Measurements from ENCODE around the gene TRIP10. TPM values are rescaled to one million over a fixed set of nuclear protein-coding genes. Genes with fewer than 3 reads are reported as not detected.

Gene TRIP10
- total and polyA plus RNA-seq, 10 of the 15 experiments (the other 5 are each of a cell fraction or from before 2014, with no cell fraction given), result 0.79 to 54.5 (median 32.5) TPM

- POLR2A ChIA-PET, result no interaction called here
- no peak for TF ChIP-seq SIN3A (IDR thresholded peaks at IDR 0.05; ENCODE audit: low read depth, low read length)
- SMC1A ChIA-PET (ENCODE audit: uncharacterized antibody, unreplicated experiment), result no interaction called here
These were observed 14.7 kb downstream of the TRIP10 start for GRCh38 chr19:6754136-6754535.

GRCh38 chr19:6754653-6755463 lies 15.4 kb downstream of the TRIP10 start:
- BruUV-seq (replicated peaks), result no TSS peak
- 87% methylated on average over 22 of the region's 23 CpGs for WGBS (ENCODE audit: insufficient coverage, insufficient replicate concordance, low lambda C conversion rate, missing lambda C conversion rate)
- ChIA-PET RAD21 (ENCODE audit: unreplicated experiment) (no interaction called here), POLR2A (no interaction called here), SMC1A (ENCODE audit: uncharacterized antibody, unreplicated experiment) (no interaction called here), CTCF (interaction anchor here (1.2 kb wide), 1 partner anchor 12 kb away, joined by 4 read pairs; no protein-coding TSS in a partner anchor)
- Histone ChIP-seq H3K9ac (ENCODE audit: control insufficient read depth, insufficient read depth, low read length) (no peak overlapping the region), H2AFZ (ENCODE audit: control insufficient read depth, low read depth, low read length) (no peak overlapping the region), H3K27me3 (replicated peaks in 1 of 2; ENCODE audit: control insufficient read depth in 2 of 2, insufficient read depth in 2 of 2, low read length in 1 of 2) (no peaks in the 10 kb centered on the region), H3K9me3 (replicated peaks; ENCODE audit: control insufficient read depth, insufficient read depth, low read length) (no peaks in the 10 kb centered on the region), H3K27ac (ENCODE audit: control insufficient read depth, insufficient read depth) (no peak overlapping the region), H3K36me3 (ENCODE audit: control insufficient read depth in 2 of 2, insufficient read depth in 2 of 2, low read length in 1 of 2) (peaks cover 7% of the 10 kb centered on the region in 2 experiments), H4K20me1 (ENCODE audit: control insufficient read depth, insufficient read depth) (no peaks in the 10 kb centered on the region), H3K79me2 (ENCODE audit: control insufficient read depth, insufficient read depth, low read length) (no peaks in the 10 kb centered on the region; the same call in 1 of the 2 replicates), H3K4me2 (ENCODE audit: control insufficient read depth, insufficient read depth) (no peak overlapping the region), H3K4me3 (no peak overlapping the region), H3K4me1 (ENCODE audit: control insufficient read depth, insufficient read depth, low read length) (peaks cover 18% of the 10 kb centered on the region)
- TF ChIP-seq PAX5 (IDR thresholded peaks at IDR 0.05; ENCODE audit: borderline replicate concordance, low read depth, low read length), result no peak
- no peak for TF ChIP-seq SRF (IDR thresholded peaks at IDR 0.05; ENCODE audit: low read depth in 2 of 2, low read length in 2 of 2)
- TF ChIP-seq SUZ12 (IDR thresholded peaks at IDR 0.05; ENCODE audit: unreplicated experiment), result no peak
- no peak for TF ChIP-seq ATF7 (IDR thresholded peaks at IDR 0.05; ENCODE audit: low read depth)
- no peak for TF ChIP-seq CREB1 (IDR thresholded peaks at IDR 0.05; ENCODE audit: low read depth)
- DNase-seq (ENCODE audit: low read depth, low spot score) (no peak), FAIRE-seq (no peak), ATAC-seq (no peak)
- intact Hi-C loops (cut with micrococcal nuclease; ENCODE audit: unreplicated experiment) (loop anchor here (5.0 kb wide), 2 partner anchors 107 to 123 kb away; no protein-coding TSS in a partner anchor), in situ Hi-C loops (cut with MboI) (no loop called here)

More at GRCh38 chr19:6754136-6754535, 14.7 kb downstream of the TRIP10 start:
- whole genome bisulfite sequencing (ENCODE audit: insufficient coverage, insufficient replicate concordance, low lambda C conversion rate, missing lambda C conversion rate), result over 99% methylated on average over 19 of the region's 22 CpGs
- no peak for ATAC-seq
- Histone ChIP-seq H2AFZ (ENCODE audit: control insufficient read depth, low read depth, low read length) (no peak overlapping the region), H3K79me2 (ENCODE audit: control insufficient read depth, insufficient read depth, low read length) (no peaks in the 10 kb centered on the region; the same call in 1 of the 2 replicates), H3K4me3 (no peak overlapping the region), H3K36me3 (ENCODE audit: control insufficient read depth in 2 of 2, insufficient read depth in 2 of 2, low read length in 1 of 2) (peaks cover 9 to 12% of the 10 kb centered on the region in 2 experiments), H3K9ac (ENCODE audit: control insufficient read depth, insufficient read depth, low read length) (no peak overlapping the region), H3K4me2 (ENCODE audit: control insufficient read depth, insufficient read depth) (peak overlapping the region; percentile 92), H4K20me1 (ENCODE audit: control insufficient read depth, insufficient read depth) (no peaks in the 10 kb centered on the region), H3K4me1 (ENCODE audit: control insufficient read depth, insufficient read depth, low read length) (peaks cover 18% of the 10 kb centered on the region), H3K27me3 (replicated peaks in 1 of 2; ENCODE audit: control insufficient read depth in 2 of 2, insufficient read depth in 2 of 2, low read length in 1 of 2) (no peaks in the 10 kb centered on the region), H3K27ac (ENCODE audit: control insufficient read depth, insufficient read depth) (no peak overlapping the region), H3K9me3 (replicated peaks; ENCODE audit: control insufficient read depth, insufficient read depth, low read length) (no peaks in the 10 kb centered on the region)
- in situ Hi-C loops (cut with MboI), result no loop called here
- ChIA-PET CTCF (interaction anchor here (1.2 kb wide), 1 partner anchor 11 kb away, joined by 4 read pairs; no protein-coding TSS in a partner anchor), RAD21 (ENCODE audit: unreplicated experiment) (no interaction called here)
- FAIRE-seq, result no peak
- no peak for DNase-seq (ENCODE audit: low read depth, low spot score)
- intact Hi-C loops (cut with micrococcal nuclease; ENCODE audit: unreplicated experiment), result loop anchor here (5.0 kb wide), 2 partner anchors 108 to 122 kb away; no protein-coding TSS in a partner anchor
- no TSS peak for BruUV-seq (replicated peaks)

Data from GM12878 (cell line).